ENCODE results near the gene SRCIN1. TPM values are rescaled to one million over a fixed set of nuclear protein-coding genes. Genes with fewer than 3 reads are reported as not detected.

SRCIN1 gene
- total and polyA plus RNA-seq, 12 donors = 0.27 to 3.2 (median 1.2) TPM

DNA sequence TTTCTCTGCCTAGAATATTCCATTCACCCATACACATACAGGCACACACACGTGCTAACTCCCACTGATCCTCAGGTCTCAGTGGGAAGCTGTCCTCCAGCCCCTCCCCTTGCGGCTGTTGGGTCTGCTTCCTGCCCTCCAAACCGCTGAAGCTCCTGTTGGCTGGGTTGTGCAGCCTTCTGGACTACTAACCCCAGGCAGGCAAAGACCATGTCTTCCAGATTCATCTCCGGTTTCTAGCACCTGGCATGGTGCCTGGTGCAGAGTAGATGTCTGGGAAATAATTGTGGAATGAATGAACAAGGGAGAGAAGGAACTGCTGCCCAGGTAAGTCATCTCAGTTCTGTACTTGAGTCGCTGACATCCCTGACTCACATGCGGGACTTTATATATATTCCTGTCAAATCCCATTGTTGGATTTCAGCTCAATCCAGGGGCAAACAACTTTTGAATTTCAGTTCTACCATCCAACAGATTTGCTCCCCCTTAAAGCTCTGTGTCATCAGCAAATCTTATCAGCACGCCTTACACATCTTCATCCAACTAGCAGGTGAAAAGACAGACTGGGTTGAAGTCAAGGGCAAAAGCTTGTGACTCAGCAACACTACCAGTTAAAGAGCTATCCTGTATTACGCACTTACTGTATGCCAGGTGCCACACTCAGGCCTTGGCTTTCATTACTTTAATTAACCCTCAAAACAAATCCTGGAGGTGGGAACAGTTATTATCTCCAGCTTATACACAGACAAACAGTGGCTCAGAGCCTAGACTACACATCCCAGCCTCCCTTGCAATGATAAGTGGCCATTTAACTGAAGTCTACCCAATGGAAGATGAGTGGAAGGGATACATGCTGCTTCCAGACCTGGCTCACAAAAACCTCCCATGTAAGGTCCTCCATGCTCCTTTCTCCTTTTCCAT lies 51.1 kb downstream of the SRCIN1 start:
- H3K4me3 ChIP-seq = no peak overlapping the region
- peaks cover 20 to 34% (median 27%) of the 10 kb centered on the region in 9 donors for H3K4me1 ChIP-seq
- intact Hi-C loops (cut with DNase I) = loop anchor here in 6 of 10 donors (5.0 to 10.0 kb wide), 4 partner anchors 108 to 180 kb away; partner anchors contain the start of gene CISD3 (in 1 of the 6)
- DNase-seq = no peak
- TF ChIP-seq, protein P1, sequence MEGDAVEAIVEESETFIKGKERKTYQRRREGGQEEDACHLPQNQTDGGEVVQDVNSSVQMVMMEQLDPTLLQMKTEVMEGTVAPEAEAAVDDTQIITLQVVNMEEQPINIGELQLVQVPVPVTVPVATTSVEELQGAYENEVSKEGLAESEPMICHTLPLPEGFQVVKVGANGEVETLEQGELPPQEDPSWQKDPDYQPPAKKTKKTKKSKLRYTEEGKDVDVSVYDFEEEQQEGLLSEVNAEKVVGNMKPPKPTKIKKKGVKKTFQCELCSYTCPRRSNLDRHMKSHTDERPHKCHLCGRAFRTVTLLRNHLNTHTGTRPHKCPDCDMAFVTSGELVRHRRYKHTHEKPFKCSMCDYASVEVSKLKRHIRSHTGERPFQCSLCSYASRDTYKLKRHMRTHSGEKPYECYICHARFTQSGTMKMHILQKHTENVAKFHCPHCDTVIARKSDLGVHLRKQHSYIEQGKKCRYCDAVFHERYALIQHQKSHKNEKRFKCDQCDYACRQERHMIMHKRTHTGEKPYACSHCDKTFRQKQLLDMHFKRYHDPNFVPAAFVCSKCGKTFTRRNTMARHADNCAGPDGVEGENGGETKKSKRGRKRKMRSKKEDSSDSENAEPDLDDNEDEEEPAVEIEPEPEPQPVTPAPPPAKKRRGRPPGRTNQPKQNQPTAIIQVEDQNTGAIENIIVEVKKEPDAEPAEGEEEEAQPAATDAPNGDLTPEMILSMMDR (IDR thresholded peaks at IDR 0.05) = no peak
- H3K9me3 ChIP-seq = no peaks in the 10 kb centered on the region
- 58 to 73% methylated on average over 8 of the region's 8 CpGs for WGBS, 2 donors
- peaks cover 0 to 32% (median 18%) of the 10 kb centered on the region in 7 donors for H3K27me3 ChIP-seq
- H3K27ac ChIP-seq = no peak overlapping the region
- ATAC-seq = no peak
- H3K36me3 ChIP-seq = no peaks in the 10 kb centered on the region

DNA sequence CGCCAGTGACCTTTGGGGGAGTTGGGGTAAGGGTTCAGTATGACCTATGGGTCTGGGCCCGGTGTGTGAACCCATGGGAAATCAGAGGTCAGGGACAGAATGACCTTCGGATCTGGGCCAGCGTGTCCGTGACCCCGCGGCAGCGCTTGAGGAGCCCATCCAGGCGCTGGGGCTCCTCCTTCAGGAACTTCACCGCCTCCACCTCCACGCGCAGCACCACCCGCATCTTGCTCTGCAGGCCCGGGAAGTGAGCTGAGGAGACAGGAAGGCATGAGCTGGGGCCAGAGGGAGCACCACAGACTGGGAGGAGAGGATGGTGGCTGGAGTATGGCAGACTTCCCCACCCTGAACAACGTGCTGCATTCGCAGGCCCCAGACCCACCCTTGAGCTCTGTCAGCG lies 53.4 kb downstream of the SRCIN1 start:
- WGBS, 2 donors = 87 to 90% methylated on average over 17 of the region's 17 CpGs
- no peaks in the 10 kb centered on the region for H3K36me3 ChIP-seq
- peaks cover 0 to 34% (median 8%) of the 10 kb centered on the region in 7 donors for H3K27me3 ChIP-seq
- no peak overlapping the region for H3K4me3 ChIP-seq
- no peak for DNase-seq
- TF ChIP-seq, protein P1 (IDR thresholded peaks at IDR 0.05) = no peak
- ATAC-seq = no peak
- H3K4me1 ChIP-seq = peaks cover 3 to 15% (median 5%) of the 10 kb centered on the region in 9 donors
- H3K9me3 ChIP-seq = no peaks in the 10 kb centered on the region
- H3K27ac ChIP-seq = no peak overlapping the region
- intact Hi-C loops (cut with DNase I) = loop anchor here in 2 of 10 donors (10.0 kb wide), 2 partner anchors 112 to 182 kb away; partner anchors contain the start of gene CISD3 (in 1 of the 2)

DNA sequence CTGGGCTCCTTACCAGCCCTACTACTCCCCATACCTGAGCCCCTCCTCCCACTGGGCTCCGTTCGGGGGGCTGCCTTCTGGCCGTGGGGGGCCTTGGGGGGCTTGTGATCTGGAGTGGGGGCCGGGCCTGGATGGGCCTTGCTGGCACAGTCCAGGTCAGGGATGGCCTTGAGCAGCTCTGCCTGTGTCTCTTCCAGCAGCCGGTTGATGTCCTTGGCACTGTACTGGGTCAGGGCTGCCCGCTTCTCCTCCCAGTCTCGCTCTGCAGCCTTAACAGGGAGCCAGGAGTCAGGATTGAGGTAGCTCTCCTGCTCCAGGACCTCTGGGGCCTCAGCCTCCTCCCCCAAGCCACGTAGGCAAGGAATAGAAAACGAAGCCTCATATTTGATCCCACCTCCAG lies 54.6 kb downstream of the SRCIN1 start:
- WGBS, 2 donors = 83 to 86% methylated on average over 9 of the region's 9 CpGs
- Histone ChIP-seq H3K4me3 (no peak overlapping the region), H3K36me3 (no peaks in the 10 kb centered on the region), H3K4me1 (peaks cover 0 to 10% (median 0%) of the 10 kb centered on the region in 9 donors), H3K27ac (peak overlapping the region in 2 of 10 donors; percentile 15 to 25), H3K27me3 (peaks cover 0 to 45% (median 14%) of the 10 kb centered on the region in 7 donors), H3K9me3 (no peaks in the 10 kb centered on the region)
- DNase-seq (no peak), ATAC-seq (peak in 5 of 8 donors; percentile 6 to 37 (median 10))
- TF ChIP-seq, protein P1 (IDR thresholded peaks at IDR 0.05) = no peak
- intact Hi-C loops (cut with DNase I) = loop anchor here in 2 of 10 donors (10.0 kb wide), 2 partner anchors 114 to 184 kb away; partner anchors contain the start of gene CISD3 (in 1 of the 2)

DNA sequence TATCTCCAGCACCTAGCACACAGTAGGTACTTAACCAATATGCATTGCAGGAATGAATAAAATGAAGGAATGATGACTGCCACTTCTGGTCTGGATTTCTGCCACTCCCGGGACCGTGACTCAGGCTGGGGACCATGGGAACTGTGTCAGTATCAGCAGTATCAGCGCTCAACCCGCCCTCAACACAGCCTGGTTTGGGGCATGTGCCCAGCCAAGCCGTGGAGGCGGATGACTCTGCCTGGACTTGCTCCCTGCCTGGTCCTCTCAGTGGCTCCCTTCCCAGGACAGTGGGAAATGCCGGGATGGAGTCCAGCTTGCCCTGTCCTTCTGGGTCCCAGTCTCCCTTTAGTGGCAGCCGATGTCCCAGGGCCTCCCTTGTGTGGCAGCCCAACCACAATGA lies 55.1 kb downstream of the SRCIN1 start:
- Histone ChIP-seq H3K36me3 (no peaks in the 10 kb centered on the region), H3K4me1 (peaks cover 0 to 10% (median 0%) of the 10 kb centered on the region in 9 donors), H3K27ac (peak overlapping the region in 2 of 10 donors; percentile 15 to 25), H3K9me3 (no peaks in the 10 kb centered on the region), H3K4me3 (no peak overlapping the region), H3K27me3 (peaks cover 0 to 50% (median 18%) of the 10 kb centered on the region in 7 donors)
- TF ChIP-seq, protein P1 (IDR thresholded peaks at IDR 0.05) = no peak
- intact Hi-C loops (cut with DNase I) = loop anchor here in 2 of 10 donors (10.0 kb wide), 2 partner anchors 114 to 184 kb away; partner anchors contain the start of gene CISD3 (in 1 of the 2)
- DNase-seq (peak; percentile 56 to 63), ATAC-seq (peak; percentile 52 to 95 (median 90))
- 32 to 49% methylated on average over 8 of the region's 8 CpGs for WGBS, 2 donors
